Measurements from ENCODE around the gene GPC3.
"Not testable (repeated sequence)": the region's sequence is repeated elsewhere in the genome, so short reads cannot be mapped to it uniquely, and the experiment has no call there.

Gene GPC3

DNA sequence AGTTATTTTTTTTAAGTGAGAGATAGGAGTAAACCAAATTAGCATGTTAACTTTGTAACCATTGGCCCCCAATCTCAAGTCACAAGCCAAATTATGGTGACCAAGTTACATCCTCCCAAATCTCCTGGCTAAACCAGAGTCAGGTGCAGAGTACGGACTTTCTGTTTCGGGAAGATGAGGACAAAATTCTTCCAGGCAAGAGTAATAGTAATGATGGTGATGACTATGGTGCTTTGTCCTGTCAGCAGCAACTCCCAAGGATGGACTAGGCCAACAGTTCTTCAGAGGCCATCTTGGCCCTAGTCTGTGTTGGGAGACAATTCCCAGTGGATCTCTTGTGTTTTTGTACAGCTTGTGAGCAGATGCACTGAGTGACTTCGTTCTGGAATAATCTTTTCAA is 148.8 kb downstream of the GPC3 start:
- DNase-seq, result no peak

DNA sequence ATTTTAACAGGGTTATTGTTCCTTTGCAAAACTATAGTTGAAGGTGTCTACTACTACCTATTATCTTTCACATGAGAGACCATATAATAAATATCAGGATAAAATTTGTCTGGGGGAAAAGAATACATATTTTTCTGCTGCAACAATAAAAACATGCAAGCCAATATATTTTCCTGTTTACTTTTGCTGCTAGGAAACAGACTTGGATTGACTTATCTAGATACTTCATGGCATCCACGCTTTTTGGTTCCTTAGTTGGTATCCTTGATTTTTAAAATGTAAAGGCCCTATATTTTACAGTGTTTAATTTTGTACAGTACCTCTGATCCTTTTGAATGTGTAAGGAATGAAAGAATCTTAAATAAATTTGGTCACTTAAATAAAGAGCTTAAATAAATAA is 150.6 kb downstream of the GPC3 start:
- DNase-seq, result no peak

- no peak for DNase-seq
Measured at GRCh38 chrX:133819546-133819945, 165.8 kb downstream of the GPC3 start.

GRCh38 chrX:133818019-133818418 is 167.4 kb downstream of the GPC3 start:
- no peak for DNase-seq

GRCh38 chrX:133815496-133815895 is 169.9 kb downstream of the GPC3 start:
- no peak for DNase-seq

DNA sequence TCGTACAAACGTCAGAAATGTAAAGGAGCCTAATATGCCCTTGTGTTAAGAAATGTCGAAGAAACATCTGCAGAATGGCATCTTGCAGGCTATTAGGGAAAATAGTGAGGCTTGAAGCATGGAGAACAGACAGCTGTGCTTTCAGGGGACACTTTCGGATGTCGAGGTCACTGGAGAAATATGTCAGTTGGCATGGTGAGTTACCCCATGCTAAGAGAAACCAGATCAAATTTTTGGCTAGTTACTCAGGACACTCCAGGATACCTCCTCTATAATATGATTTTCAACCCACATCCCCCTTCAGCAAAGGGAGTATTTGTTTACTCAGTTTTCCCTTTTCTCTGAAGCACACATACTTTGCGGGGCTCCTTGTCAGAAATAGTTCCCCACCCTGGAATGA is 171.4 kb downstream of the GPC3 start:
- no peak for DNase-seq

- no peak for DNase-seq
Measured at GRCh38 chrX:133812402-133812801, 173.0 kb downstream of the GPC3 start.

DNA sequence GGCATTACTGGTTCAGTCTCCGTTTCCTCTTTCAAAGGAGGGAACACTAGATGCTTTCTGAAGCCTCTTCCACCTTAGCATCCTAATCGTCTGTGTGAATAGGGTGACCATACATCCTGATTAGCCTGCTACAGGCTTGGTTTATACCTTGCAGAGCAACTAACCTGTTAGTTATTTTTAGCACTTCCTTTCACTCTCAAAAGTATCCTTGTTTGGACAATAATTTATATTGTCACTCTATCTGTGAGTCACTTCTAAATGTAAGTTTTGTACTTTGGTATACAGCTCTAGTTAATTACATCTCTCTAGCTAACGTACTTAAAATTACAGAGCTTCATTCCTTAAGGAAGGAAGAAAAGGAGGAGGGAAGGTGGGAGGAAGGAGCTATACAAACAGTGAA is 174.5 kb downstream of the GPC3 start:
- no peak for DNase-seq

DNA sequence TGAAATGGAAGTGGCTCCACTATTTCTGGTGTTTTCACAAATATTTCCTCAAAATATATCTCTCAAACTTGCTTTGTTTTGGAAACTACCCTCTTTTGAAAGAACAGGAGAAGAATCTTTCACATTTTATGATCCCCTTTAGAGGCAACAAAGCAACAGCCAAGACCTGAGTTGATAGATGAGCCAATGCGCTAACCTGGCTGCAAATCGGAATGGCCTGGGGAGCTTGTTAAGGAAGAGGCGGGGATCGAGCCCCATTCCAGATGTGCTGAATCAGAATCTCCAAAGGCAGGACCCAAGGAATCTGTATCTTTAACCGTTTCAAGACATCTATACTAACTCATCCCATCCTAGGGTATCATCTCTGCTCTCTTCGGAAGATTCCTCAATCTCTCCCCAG is 181.3 kb downstream of the GPC3 start:
- no peak for DNase-seq

DNA sequence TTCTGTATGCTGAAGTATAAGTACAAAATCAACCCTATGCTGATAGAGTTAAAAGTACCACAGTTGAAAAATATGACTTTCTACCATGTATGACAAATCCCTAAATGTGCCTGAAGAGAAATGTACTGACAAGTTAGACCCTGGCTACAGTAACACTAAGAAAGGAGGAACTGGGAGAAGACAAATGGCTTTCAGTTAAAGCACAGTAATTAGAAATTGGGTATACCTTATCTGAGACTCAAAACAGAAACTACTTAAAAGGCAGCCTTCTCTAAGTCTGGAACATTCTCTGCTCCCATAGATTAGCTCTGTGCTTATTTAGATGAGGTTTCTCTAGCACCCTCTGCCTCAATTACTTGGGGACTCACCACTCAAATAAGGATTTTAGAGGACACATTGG is 189.1 kb downstream of the GPC3 start:
- no peak for DNase-seq

DNA sequence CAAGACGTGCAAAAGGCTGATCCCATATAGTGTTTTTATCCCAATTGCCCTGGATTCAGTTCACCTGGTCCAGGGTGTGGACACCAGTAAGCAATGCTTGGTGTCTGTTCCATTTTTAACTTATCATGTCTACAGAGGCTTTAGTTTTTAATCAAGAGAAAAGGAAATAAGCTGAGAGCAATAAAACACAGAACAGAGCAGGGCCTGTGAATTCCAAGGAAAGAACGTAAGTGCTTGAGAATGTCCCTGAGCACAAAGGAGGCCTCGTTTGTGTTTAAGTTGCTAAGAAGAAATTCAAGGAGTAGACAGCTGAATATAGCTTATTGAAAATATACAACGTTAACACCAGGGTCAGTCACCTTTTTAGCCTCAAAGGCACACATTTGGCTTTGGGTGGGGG is 191.3 kb downstream of the GPC3 start:
- no peak for DNase-seq

GRCh38 chrX:133793626-133794025 is 191.8 kb downstream of the GPC3 start:
- DNase-seq, result no peak

DNA sequence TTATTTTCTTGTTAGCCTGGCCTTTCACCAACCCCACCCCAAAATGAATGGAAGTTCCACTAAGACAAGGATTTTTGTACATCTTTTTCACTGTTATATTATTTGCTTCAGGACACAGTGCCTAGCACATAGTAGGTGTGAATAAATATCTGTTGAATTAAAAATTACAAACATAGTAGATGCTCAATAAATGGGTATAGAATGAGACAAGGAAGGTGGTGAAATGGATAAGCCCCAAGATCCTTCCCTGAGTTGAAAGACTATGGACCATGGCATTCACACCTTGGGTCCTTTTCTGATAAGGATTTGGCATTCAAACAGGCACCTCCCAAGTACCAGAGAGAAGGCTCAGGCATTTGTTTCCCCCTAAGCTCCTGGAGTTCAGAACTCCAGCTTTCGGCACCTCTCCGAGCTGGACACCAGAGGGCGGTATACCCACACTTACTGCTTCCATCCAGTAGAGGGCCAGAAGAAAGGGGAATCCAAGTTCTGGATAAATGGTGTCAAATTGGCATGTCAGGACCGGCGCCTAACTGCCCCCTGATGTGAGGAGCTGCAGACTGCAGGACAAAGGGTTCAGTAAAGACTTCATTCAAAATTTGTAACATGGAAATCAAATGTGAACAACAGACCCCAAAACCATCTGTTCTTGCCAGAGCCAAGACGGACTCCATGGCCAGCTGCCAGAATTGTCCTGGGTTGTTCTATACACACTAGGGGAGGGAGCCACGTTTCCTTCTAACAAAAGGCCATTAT is 193.0 kb downstream of the GPC3 start:
- DNase-seq, result peak; percentile 77

GRCh38 chrX:133789829-133790228 is 195.6 kb downstream of the GPC3 start:
- no peak for DNase-seq

DNA sequence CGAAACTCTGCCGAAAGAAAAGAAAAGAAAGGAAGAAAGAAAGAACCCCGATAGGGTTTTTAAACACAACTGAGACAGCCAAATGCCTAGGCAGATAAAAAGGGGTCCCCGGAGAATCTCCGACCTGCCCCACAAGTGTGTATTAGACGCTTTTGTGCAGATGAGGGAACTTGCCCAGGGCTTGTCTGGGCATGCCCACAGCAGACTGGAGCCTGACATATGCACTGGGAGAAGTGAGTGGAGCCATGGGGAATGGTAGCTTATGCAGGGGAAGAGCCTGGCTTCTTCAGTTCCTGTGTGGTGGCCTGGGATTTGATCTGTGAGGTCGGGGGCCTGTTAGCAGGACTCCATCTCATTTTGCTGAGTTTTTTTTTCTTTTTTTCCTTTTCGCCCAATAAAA is 199.0 kb downstream of the GPC3 start:
- DNase-seq, result no peak

GRCh38 chrX:133783274-133783673 is 202.1 kb downstream of the GPC3 start:
- no peak for DNase-seq

DNA sequence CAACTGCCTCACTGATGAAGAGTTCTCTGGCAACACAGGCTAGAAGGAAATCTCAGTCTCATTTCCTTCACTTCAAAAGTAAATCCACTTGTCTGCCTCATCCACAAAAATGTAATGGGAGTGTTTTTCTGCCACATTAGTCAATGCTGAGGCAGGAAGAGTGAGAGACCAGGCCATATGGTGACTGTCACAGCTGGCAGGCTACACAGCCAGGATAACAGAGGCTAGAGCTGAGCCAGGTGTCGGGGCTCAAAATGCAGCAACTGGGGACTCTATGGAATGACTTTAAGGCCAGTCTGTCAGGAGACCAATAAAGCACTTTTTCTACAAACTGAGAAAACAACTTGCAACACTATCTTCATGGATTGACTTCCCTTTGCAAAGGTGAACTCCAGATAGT is 204.2 kb downstream of the GPC3 start:
- no peak for DNase-seq

DNA sequence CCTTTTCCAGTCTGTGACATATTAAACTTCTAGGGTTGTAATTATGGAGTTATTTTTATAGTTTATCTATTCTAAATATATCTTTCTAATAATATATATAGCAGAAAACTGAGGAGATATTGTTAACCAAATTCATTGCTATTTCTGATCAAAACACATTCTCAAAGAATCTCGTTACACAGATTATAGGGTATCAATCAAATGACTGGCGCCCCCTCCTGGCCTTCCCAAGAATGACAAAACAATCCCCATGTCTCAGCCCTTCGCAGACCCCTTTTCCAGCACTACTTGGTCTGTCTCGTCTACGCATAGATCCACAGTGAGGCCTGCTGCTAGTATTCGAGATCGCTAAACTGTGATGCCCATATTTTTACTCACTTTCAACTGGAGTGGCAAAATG is 209.3 kb downstream of the GPC3 start:
- DNase-seq, result peak; percentile 30

- no peak for DNase-seq
Measured at GRCh38 chrX:133774807-133775206, 210.6 kb downstream of the GPC3 start.

- DNase-seq, result no peak
Measured at GRCh38 chrX:133771086-133771646, 214.2 kb downstream of the GPC3 start.

- DNase-seq, result not testable (repeated sequence)
Measured at GRCh38 chrX:133762976-133763548, 222.3 kb downstream of the GPC3 start.

DNA sequence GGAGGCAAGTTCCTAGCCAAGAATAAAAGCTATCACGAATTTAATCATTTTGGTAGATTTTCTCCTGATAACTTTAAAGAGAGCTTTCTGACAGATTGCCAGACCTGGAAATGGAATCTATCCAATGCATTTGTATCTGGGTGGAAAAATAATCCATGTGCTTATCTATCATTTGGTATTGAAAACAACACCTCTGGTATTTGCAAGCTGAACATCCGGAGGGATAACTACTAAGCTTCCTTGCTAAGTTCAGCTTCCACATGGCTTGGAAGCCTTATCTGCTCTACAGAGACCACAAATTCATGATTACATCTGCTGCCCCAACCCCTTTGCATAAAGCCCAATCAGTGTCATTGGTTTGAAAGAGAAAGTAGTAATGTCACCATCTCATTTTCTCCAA is 230.7 kb downstream of the GPC3 start:
- DNase-seq, result no peak

DNA sequence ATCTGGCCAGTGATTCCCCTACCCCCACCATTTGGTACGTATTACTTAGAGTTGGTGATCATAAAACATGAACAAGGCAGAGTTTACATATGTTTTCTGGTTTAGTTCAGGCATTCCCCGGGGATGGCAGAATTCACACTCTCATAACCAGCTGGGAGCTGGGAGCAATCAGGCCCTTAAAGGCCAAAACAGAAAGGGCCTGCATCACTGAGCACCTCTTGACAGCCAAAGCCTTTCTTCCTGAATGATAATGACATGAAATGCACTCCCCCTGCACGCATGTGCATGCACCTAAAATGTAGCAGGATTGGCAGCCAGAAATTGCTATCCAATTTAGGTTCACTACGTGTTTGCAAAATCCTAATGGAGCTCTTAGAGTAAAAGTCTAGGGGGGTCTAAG is 235.4 kb downstream of the GPC3 start:
- no peak for DNase-seq

GRCh38 chrX:133749370-133749769 is 236.0 kb downstream of the GPC3 start:
- DNase-seq, result peak; percentile 23

GRCh38 chrX:133747196-133747595 is 238.2 kb downstream of the GPC3 start:
- DNase-seq, result no peak
